HT1080 (cell line): ENCODE data around the gene C2orf72. TPM values are rescaled to one million over a fixed set of nuclear protein-coding genes. Genes with fewer than 3 reads are reported as not detected.
A peak's percentile ranks its signal among the peaks of the same experiment; 100 is the strongest.

Source experiments
- DNase-seq: peaks from one replicate; pipeline ENCODE4 v3.0.0-alpha.2; 2015; ENCODE audit warnings: low read depth
- total RNA-seq: library from RNA; depleted of rRNA; stranded (reverse); fragments of >200 nt; shearing (Covaris generic); gene quantifications from 2 replicates; pipeline ENCODE4 v1.2.3, GENCODE V29; 2014

The C2orf72 gene
- total RNA-seq, 1 experiment from 2014 or later = 3.0 TPM

GRCh38 chr2:231041061-231041689 lies 3.9 kb downstream of the C2orf72 start:
- DNase-seq = peak; percentile 38

DNA sequence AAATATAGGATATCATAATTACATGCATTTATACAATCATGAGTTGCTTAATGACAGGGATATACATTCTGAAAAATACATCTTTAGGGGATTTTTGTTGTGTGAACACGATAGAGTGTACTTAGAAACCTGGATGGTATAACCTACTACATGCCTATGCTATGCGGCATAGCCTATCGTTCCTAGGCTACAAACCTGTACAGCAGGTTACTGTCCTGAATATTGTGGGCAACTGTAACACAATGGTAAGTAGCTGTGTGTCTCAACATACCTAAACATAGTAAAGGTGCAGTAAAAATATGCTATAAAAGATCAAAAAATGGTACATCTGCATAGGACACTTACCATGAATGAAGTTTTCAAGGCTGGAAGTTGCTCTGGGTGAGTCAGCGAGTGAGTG lies 6.5 kb downstream of the C2orf72 start:
- no peak for DNase-seq

GRCh38 chr2:231046916-231047273 lies 9.6 kb downstream of the C2orf72 start:
- DNase-seq = no peak

DNA sequence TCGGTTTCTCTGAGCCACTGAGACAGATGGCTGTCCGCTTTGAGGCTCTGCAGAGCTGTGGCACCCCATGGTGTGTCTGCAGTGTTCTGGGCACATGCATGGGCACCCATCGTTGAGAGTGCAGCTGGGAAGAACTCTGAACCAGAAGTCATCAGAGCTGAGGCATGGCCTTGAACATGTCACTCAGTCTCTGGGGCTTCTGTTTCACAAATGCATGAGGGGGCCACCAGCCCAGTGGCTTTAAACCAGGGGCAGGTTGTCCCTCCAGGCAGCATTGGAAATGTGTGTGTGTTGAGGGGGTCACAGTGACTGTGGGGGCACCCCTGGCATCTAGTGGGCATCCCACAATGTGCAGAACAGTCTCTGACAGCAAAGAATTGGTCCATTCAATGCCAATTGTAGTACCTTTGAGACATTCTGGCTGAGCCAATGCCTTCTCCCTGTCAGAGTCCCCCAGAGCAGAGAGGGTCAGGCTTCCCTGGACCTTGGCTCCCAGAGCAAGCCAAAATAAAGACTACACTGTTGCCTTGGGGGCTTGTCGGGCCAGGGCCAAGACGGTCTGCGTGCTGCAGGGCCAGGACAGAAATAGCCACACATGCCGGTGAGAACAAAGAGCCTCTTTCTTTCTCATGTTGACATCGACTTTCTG lies 10.1 kb downstream of the C2orf72 start:
- DNase-seq = no peak

- DNase-seq = no peak
Measured at GRCh38 chr2:231047923-231048915, 10.9 kb downstream of the C2orf72 start.

GRCh38 chr2:231049286-231050017 lies 12.1 kb downstream of the C2orf72 start:
- no peak for DNase-seq

GRCh38 chr2:231050018-231050901 lies 12.9 kb downstream of the C2orf72 start:
- DNase-seq = no peak

GRCh38 chr2:231051116-231051515 lies 13.8 kb downstream of the C2orf72 start:
- DNase-seq = no peak

GRCh38 chr2:231052494-231053451 lies 15.4 kb downstream of the C2orf72 start:
- DNase-seq = peak; percentile 75

- no peak for DNase-seq
Measured at GRCh38 chr2:231053846-231054245, 16.5 kb downstream of the C2orf72 start.

- peak; percentile 90 for DNase-seq
Measured at GRCh38 chr2:231056453-231057416, 19.4 kb downstream of the C2orf72 start, which contains the start of gene PSMD1. Gene PSMD1, plus strand, starts transcription at chr2:231056867. Its CDS starts 159 bp downstream, at chr2:231057026.

- DNase-seq = no peak
Measured at GRCh38 chr2:231057590-231057989, 20.3 kb downstream of the C2orf72 start.

GRCh38 chr2:231058761-231059550 lies 21.6 kb downstream of the C2orf72 start:
- DNase-seq = no peak

DNA sequence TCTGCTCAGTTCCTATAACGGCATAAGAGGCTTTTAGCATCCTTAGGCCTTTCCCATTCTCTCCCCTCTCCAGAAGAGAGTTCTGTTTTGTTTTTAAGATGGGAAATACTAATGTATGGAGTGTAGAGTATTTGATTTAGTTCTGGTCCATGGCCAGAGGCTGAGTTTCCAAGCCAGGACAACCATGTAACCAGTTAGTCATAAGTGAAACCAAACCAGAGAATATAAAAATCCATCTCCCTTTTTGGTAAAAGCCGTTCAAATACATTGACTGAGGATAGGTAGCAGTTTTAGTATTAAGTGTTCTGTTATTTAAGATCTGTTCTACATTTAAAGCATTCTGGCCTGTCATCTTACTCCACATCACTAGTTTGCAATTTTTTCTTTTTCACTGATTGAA lies 22.4 kb downstream of the C2orf72 start:
- no peak for DNase-seq

DNA sequence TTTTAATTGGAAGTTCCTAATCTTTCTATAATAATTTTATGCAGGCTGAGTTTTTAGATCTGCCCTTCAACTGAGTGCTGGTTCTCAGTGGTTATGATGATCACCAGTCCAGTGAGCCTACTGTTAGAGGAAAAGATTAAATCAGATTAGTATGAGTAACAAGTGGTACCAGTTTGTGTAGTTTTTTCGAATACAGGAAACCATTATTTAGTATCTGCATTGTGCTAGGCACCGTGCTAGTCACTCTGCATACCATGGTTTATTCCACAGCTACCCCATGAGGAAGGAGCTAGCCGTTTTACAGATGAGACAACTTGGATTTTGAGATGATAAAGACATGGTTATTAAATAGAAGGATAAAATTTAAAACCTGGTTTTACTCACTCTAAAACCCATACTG lies 25.5 kb downstream of the C2orf72 start:
- no peak for DNase-seq

DNA sequence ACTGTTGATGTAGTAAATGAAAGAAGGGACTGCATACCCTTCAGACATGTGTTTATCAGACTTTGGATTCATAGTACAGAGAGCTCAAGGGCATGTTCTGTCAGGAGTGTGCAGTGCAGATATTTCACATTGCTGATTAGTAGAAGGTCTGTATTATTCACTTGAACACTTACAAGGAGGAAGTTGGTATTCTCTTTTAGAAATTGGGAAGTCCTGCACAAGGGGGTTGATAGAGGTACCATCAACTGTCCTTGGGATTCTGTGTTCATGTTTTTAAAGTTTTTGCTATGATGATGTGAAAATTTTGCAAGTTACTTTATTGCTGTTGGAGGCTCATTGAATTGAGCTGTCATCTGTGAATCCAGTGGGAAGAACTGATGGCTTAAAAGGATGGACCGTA lies 26.0 kb downstream of the C2orf72 start:
- no peak for DNase-seq

GRCh38 chr2:231065966-231066365 lies 28.6 kb downstream of the C2orf72 start:
- no peak for DNase-seq
